Fibroblast of lung (primary cell): ENCODE data around the gene EMILIN2.

Experiments
- CTCF ChIP-seq, 2 donors: IDR thresholded peaks in 1 of 2; conservative IDR thresholded peaks in 1 of 2; 1 replicate in 1 of 2; 2 replicates in 1 of 2; pipeline ENCODE4 v1.5.1; 2011 to 2012; ENCODE audit warnings: low read length in 2 of 2, control low read depth in 1 of 2, inconsistent platforms in 1 of 2, low read depth in 1 of 2, mild to moderate bottlenecking in 1 of 2
- EZH2 ChIP-seq: IDR thresholded peaks from 2 replicates; pipeline ENCODE4 v1.5.1; 2012; ENCODE audit warnings: low read length, control low read depth, mild to moderate bottlenecking; ENCODE audit errors: missing control alignments

GRCh38 chr18:2953935-2954653, 107.3 kb downstream of the EMILIN2 start:
- TF ChIP-seq CTCF (conservative IDR thresholded peaks at IDR 0.05 in 1 of 2, IDR thresholded peaks at IDR 0.05 in 1 of 2; ENCODE audit: low read depth in 1 of 2, low read length in 2 of 2): no peak
- no peak for TF ChIP-seq EZH2
